Caco-2 (cell line): ENCODE results near the gene GMPPB. TPM values are rescaled to one million over a fixed set of nuclear protein-coding genes. Genes with fewer than 3 reads are reported as not detected.

Experiments
- BruUV-seq: library from RNA; stranded (reverse); fragments of 400-500 nt; replicated peaks from 2 replicates; lab custom pipeline; 2021; lab: Mats Ljungman, UMichigan
- CTCF ChIA-PET: fragments of 300-600 bp; sonication (Branson Sonifier 250); formaldehyde crosslinking; loops from one replicate; lab custom pipeline; 2022; ENCODE audit warnings: antibody characterized with exemption; lab: Charles Lee
- POLR2A ChIA-PET: fragments of 300-600 bp; sonication (Branson Sonifier 250); formaldehyde crosslinking; loops from one replicate; lab custom pipeline; 2022; ENCODE audit warnings: antibody characterized with exemption; lab: Charles Lee
- DNase-seq, 2 experiments: peaks; one replicate each; pipeline versions ENCODE4 v3.0.0 to v3.0.0-alpha.2; 2020 to 2022
- H3K27me3 ChIP-seq: replicated peaks from 2 replicates; pipeline ENCODE4 v1.6.0; 2011; ENCODE audit warnings: low read length; ENCODE audit not compliant: control insufficient read depth, insufficient read depth
- H3K36me3 ChIP-seq: 2 replicates; pipeline ENCODE4 v1.5.1; 2011; ENCODE audit warnings: low read length; ENCODE audit not compliant: control insufficient read depth, insufficient read depth
- H3K4me1 ChIP-seq: fragments of 250-450 bp; sonication (Bioruptor Pico); 2 replicates; pipeline ENCODE4 v1.5.1; 2020; ENCODE audit warnings: mild to moderate bottlenecking
- H3K4me3 ChIP-seq: 2 replicates; pipeline ENCODE4 v1.5.1; 2011; ENCODE audit warnings: low read depth, mild to moderate bottlenecking, control low read depth, low read length
- H3K9me3 ChIP-seq: fragments of 250-450 bp; sonication (Bioruptor Pico); 2 replicates; pipeline ENCODE4 v1.5.1; 2020; ENCODE audit warnings: mild to moderate bottlenecking, moderate library complexity
- H3K27ac Mint-ChIP-seq: one replicate; pipeline ENCODE4 v1.8.0; 2022; ENCODE audit warnings: mixed read lengths; ENCODE audit not compliant: unreplicated experiment
- H3K27me3 Mint-ChIP-seq: one replicate; pipeline ENCODE4 v1.8.0; 2022; ENCODE audit warnings: mixed read lengths; ENCODE audit not compliant: insufficient read depth, unreplicated experiment
- H3K36me3 Mint-ChIP-seq: one replicate; pipeline ENCODE4 v1.8.0; 2022; ENCODE audit warnings: mild to moderate bottlenecking, mixed read lengths; ENCODE audit not compliant: insufficient read depth, unreplicated experiment
- H3K4me1 Mint-ChIP-seq: one replicate; pipeline ENCODE4 v1.8.0; 2022; ENCODE audit warnings: low read depth, mixed read lengths; ENCODE audit not compliant: unreplicated experiment
- H3K4me3 Mint-ChIP-seq: one replicate; pipeline ENCODE4 v1.8.0; 2022; ENCODE audit warnings: mild to moderate bottlenecking, moderate library complexity, mixed read lengths; ENCODE audit not compliant: unreplicated experiment
- H3K9me3 Mint-ChIP-seq: one replicate; pipeline ENCODE4 v1.8.0; 2022; ENCODE audit warnings: mixed read lengths; ENCODE audit not compliant: unreplicated experiment
- CTCF ChIP-seq, 2 experiments: fragments of 200-600 bp in 1 of 2; IDR thresholded peaks; 1 replicate in 1 of 2; 2 replicates in 1 of 2; pipeline versions ENCODE4 v1.5.1 to v1.8.0; 2011 to 2022; ENCODE audit warnings: antibody characterized with exemption in 1 of 2, control low read depth in 1 of 2, inconsistent platforms in 1 of 2, low read depth in 1 of 2, low read length in 1 of 2, mild to moderate bottlenecking in 1 of 2, moderate library complexity in 1 of 2; ENCODE audit not compliant: insufficient read depth in 1 of 2, severe bottlenecking in 1 of 2, unreplicated experiment in 1 of 2
- intact Hi-C: fragments of 100-400 bp; cut with micrococcal nuclease; formaldehyde crosslinking; loops from one replicate; pipeline ENCODE4 v1.10.0; 2022; ENCODE audit not compliant: unreplicated experiment
- total RNA-seq: library from RNA; stranded (reverse); gene quantifications from 2 replicates; pipeline ENCODE4 v1.2.3, GENCODE V29; 2022

Gene GMPPB
- total RNA-seq, 1 experiment from 2014 or later, result 26.5 TPM

- no peaks in the 10 kb centered on the region for H3K27me3 ChIP-seq
- no TSS peak for BruUV-seq
- H3K27ac Mint-ChIP-seq, result no peak overlapping the region
- ChIA-PET CTCF (no interaction called here), POLR2A (no interaction called here)
- DNase-seq, result no peak
- H3K4me3 Mint-ChIP-seq, result no peak overlapping the region
- peaks cover 9% of the 10 kb centered on the region; the same call in 1 of the 2 replicates for H3K4me1 ChIP-seq
- H3K36me3 ChIP-seq, result no peaks in the 10 kb centered on the region; the same call in 1 of the 2 replicates
- H3K4me3 ChIP-seq, result no peak overlapping the region
- H3K4me1 Mint-ChIP-seq, result peaks cover 14% of the 10 kb centered on the region
- no peaks in the 10 kb centered on the region for H3K9me3 ChIP-seq
- H3K36me3 Mint-ChIP-seq, result peaks cover 48% of the 10 kb centered on the region
- no peaks in the 10 kb centered on the region for H3K27me3 Mint-ChIP-seq
- TF ChIP-seq CTCF (IDR thresholded peaks at IDR 0.05; ENCODE audit: insufficient read depth in 1 of 2, low read depth in 1 of 2, low read length in 1 of 2, severe bottlenecking in 1 of 2, unreplicated experiment in 1 of 2), result no peak
- intact Hi-C loops, result no loop called here
- H3K9me3 Mint-ChIP-seq, result no peaks in the 10 kb centered on the region
These were observed 22.2 kb upstream of the GMPPB start for GRCh38 chr3:49745986-49746385.

GRCh38 chr3:49740427-49740826, 16.7 kb upstream of the GMPPB start:
- Histone ChIP-seq H3K4me3 (no peak overlapping the region), H3K9me3 (no peaks in the 10 kb centered on the region), H3K4me1 (no peaks in the 10 kb centered on the region), H3K27me3 (no peaks in the 10 kb centered on the region), H3K36me3 (peaks cover 1% of the 10 kb centered on the region)
- no peaks in the 10 kb centered on the region for H3K27me3 Mint-ChIP-seq
- no peaks in the 10 kb centered on the region for H3K9me3 Mint-ChIP-seq
- BruUV-seq, result no TSS peak
- peaks cover 60% of the 10 kb centered on the region for H3K36me3 Mint-ChIP-seq
- CTCF ChIA-PET, result no interaction called here
- no peak overlapping the region for H3K4me3 Mint-ChIP-seq
- intact Hi-C loops, result no loop called here
- no peak for DNase-seq
- TF ChIP-seq CTCF (IDR thresholded peaks at IDR 0.05; ENCODE audit: insufficient read depth in 1 of 2, low read depth in 1 of 2, low read length in 1 of 2, severe bottlenecking in 1 of 2, unreplicated experiment in 1 of 2), result no peak
- H3K4me1 Mint-ChIP-seq, result no peaks in the 10 kb centered on the region
- POLR2A ChIA-PET, result no interaction called here
- H3K27ac Mint-ChIP-seq, result no peak overlapping the region

- H3K9me3 ChIP-seq, result no peaks in the 10 kb centered on the region
- intact Hi-C loops, result no loop called here
- H3K36me3 ChIP-seq, result peaks cover 1% of the 10 kb centered on the region
- no peaks in the 10 kb centered on the region for H3K27me3 ChIP-seq
- peaks cover 60% of the 10 kb centered on the region for H3K36me3 Mint-ChIP-seq
- BruUV-seq, result no TSS peak
- no peaks in the 10 kb centered on the region for H3K4me1 ChIP-seq
- no peak overlapping the region for H3K4me3 Mint-ChIP-seq
- H3K27ac Mint-ChIP-seq, result no peak overlapping the region
- no peak for DNase-seq
- no peaks in the 10 kb centered on the region for H3K9me3 Mint-ChIP-seq
- POLR2A ChIA-PET, result interaction anchor here (0.6 kb wide), 1 partner anchor 171 kb away, joined by 6 read pairs; no protein-coding TSS in a partner anchor
- TF ChIP-seq CTCF (IDR thresholded peaks at IDR 0.05; ENCODE audit: insufficient read depth in 1 of 2, low read depth in 1 of 2, low read length in 1 of 2, severe bottlenecking in 1 of 2, unreplicated experiment in 1 of 2), result no peak
- no peaks in the 10 kb centered on the region for H3K27me3 Mint-ChIP-seq
- CTCF ChIA-PET, result no interaction called here
- H3K4me3 ChIP-seq, result no peak overlapping the region
- H3K4me1 Mint-ChIP-seq, result no peaks in the 10 kb centered on the region
These were observed 14.4 kb upstream of the GMPPB start for GRCh38 chr3:49738067-49738713.
